ENCODE measurements around the gene ERICH3.
A peak's percentile ranks its signal among the peaks of the same experiment; 100 is the strongest.

Gene ERICH3

GRCh38 chr1:74673351-74674111 is at the start of gene ERICH3:
Gene ERICH3 (minus strand): TSS chr1:74673792. CDS start chr1:74673519, 273 bp downstream.
- no peak for TF ChIP-seq CTCF (IDR thresholded peaks at IDR 0.05; ENCODE audit: insufficient read depth, low read depth, low read length, missing control alignments)
- DNase-seq (ENCODE audit: low read depth), result peak; percentile 5
- H3K4me3 ChIP-seq (ENCODE audit: low read length), result peak within 1 kb of the TSS; percentile 9

GRCh38 chr1:74717626-74718025 is 44.0 kb upstream of the ERICH3 start:
- H3K4me3 ChIP-seq (ENCODE audit: low read length), result no peak overlapping the region
- no peak for TF ChIP-seq CTCF (IDR thresholded peaks at IDR 0.05; ENCODE audit: insufficient read depth, low read depth, low read length, missing control alignments)
- no peak for DNase-seq (ENCODE audit: low read depth)

- DNase-seq (ENCODE audit: low read depth), result no peak
- TF ChIP-seq CTCF (IDR thresholded peaks at IDR 0.05; ENCODE audit: insufficient read depth, low read depth, low read length, missing control alignments), result no peak
- no peak overlapping the region for H3K4me3 ChIP-seq (ENCODE audit: low read length)
Observed at GRCh38 chr1:74716822-74717221, 43.2 kb upstream of the ERICH3 start.

- no peak for DNase-seq (ENCODE audit: low read depth)
- no peak overlapping the region for H3K4me3 ChIP-seq (ENCODE audit: low read length)
- no peak for TF ChIP-seq CTCF (IDR thresholded peaks at IDR 0.05; ENCODE audit: insufficient read depth, low read depth, low read length, missing control alignments)
Observed at GRCh38 chr1:74715806-74716205, 42.2 kb upstream of the ERICH3 start.

- no peak for TF ChIP-seq CTCF (IDR thresholded peaks at IDR 0.05; ENCODE audit: insufficient read depth, low read depth, low read length, missing control alignments)
- no peak for DNase-seq (ENCODE audit: low read depth)
- no peak overlapping the region for H3K4me3 ChIP-seq (ENCODE audit: low read length)
Observed at GRCh38 chr1:74715236-74715502, 41.6 kb upstream of the ERICH3 start.

GRCh38 chr1:74714429-74715235 is 41.0 kb upstream of the ERICH3 start:
- no peak for DNase-seq (ENCODE audit: low read depth)
- no peak overlapping the region for H3K4me3 ChIP-seq (ENCODE audit: low read length)
- no peak for TF ChIP-seq CTCF (IDR thresholded peaks at IDR 0.05; ENCODE audit: insufficient read depth, low read depth, low read length, missing control alignments)
